Measurements from ENCODE around the gene STX18.
"Not testable (repeated sequence)": the region's sequence is repeated elsewhere in the genome, so short reads cannot be mapped to it uniquely, and the experiment has no call there.

Gene STX18

DNA sequence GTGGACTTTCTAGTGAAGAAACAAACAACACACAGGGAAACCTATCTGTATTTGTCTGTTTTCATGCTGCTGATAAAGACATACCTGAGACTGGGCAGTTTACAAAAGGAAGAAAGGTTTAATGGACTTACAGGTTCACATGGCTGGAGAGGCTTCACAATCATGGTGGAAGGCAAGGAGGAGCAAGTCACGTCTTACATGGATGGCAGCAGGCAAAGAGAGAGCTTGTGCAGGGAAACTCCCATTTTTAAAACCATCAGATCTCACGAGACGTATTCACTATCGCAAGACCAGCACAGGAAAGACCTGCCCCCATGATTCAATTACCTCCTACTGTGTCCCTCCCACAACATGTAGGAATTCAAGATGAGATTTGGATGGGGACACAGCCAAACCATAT lies 28.0 kb upstream of the STX18 start:
- H3K9me3 ChIP-seq (ENCODE audit: control extremely low read depth in 1 of 5, control insufficient read depth in 4 of 5, insufficient read depth in 2 of 5, low read depth in 1 of 5, low read length in 4 of 5); H3K4me3 ChIP-seq (ENCODE audit: control insufficient read depth in 1 of 7, extremely low read depth in 1 of 7, insufficient read depth in 4 of 7, low read depth in 2 of 7, low read length in 6 of 7); CTCF ChIA-PET; H3K4me1 ChIP-seq (ENCODE audit: control extremely low read depth in 1 of 4, control insufficient read depth in 4 of 4, insufficient read depth in 4 of 4, low read length in 3 of 4); H3K27me3 ChIP-seq (replicated peaks in 2 of 5; ENCODE audit: control insufficient read depth in 4 of 5, insufficient read depth in 5 of 5, low read length in 4 of 5); H3K27ac ChIP-seq (ENCODE audit: insufficient read depth in 1 of 2, low read depth in 1 of 2, low read length in 2 of 2, poor library complexity in 1 of 2, severe bottlenecking in 2 of 2); DNase-seq; H3K36me3 ChIP-seq (ENCODE audit: control insufficient read depth in 4 of 4, insufficient read depth in 4 of 4, low read length in 3 of 4): not testable (repeated sequence)
- WGBS (ENCODE audit: insufficient coverage): no CpG with 5 or more reads among the region's 4 CpGs
- POLR2A ChIA-PET: interaction anchor here (0.6 kb wide), 1 partner anchor 29 kb away, joined by 3 read pairs; no protein-coding TSS in a partner anchor

DNA sequence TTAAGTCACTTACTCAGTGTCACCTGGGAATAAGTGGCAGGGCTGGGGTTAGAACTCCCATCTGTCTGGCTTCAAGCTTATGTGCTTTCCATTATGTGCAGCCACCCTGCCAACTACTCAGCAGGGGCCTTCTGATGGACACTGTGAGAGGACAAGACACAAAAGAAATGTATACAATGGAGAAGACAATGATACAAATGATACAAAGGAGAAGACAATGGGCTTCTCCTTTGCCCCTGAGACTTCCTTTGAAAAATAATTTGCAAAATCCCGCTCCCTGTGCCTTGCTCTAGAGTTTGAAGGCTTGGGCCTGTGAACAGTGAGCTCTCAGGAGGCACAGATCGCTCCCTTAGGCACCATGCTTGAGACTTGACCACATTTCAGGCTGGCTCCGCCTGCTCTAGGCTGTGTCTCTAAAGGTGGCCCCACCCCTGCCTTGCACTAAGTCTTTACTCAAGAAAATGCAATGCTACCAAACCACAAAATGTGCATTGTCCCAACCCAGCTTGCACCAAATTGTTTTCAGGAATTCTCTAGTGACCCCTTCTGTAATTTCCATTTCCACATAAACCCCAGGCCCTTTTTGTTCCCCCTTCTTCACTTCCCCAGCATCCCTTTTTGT lies 27.1 kb upstream of the STX18 start:
- H3K9me3 ChIP-seq (ENCODE audit: control extremely low read depth in 1 of 5, control insufficient read depth in 4 of 5, insufficient read depth in 2 of 5, low read depth in 1 of 5, low read length in 4 of 5): peaks cover 0 to 3% (median 0%) of the 10 kb centered on the region in 5 experiments
- H3K27ac ChIP-seq (ENCODE audit: insufficient read depth in 1 of 2, low read depth in 1 of 2, low read length in 2 of 2, poor library complexity in 1 of 2, severe bottlenecking in 2 of 2): no peak overlapping the region
- no peaks in the 10 kb centered on the region for H3K4me1 ChIP-seq (ENCODE audit: control extremely low read depth in 1 of 4, control insufficient read depth in 4 of 4, insufficient read depth in 4 of 4, low read length in 3 of 4)
- 97% methylated on average over 3 of the region's 3 CpGs for WGBS (ENCODE audit: insufficient coverage)
- POLR2A ChIA-PET: no interaction called here
- peaks cover 0 to 5% (median 2%) of the 10 kb centered on the region in 4 experiments for H3K36me3 ChIP-seq (ENCODE audit: control insufficient read depth in 4 of 4, insufficient read depth in 4 of 4, low read length in 3 of 4)
- no peak overlapping the region for H3K4me3 ChIP-seq (ENCODE audit: control insufficient read depth in 1 of 7, extremely low read depth in 1 of 7, insufficient read depth in 4 of 7, low read depth in 2 of 7, low read length in 6 of 7)
- peaks cover 0 to 2% (median 0%) of the 10 kb centered on the region in 5 experiments for H3K27me3 ChIP-seq (replicated peaks in 2 of 5; ENCODE audit: control insufficient read depth in 4 of 5, insufficient read depth in 5 of 5, low read length in 4 of 5)
- DNase-seq: no peak
- CTCF ChIA-PET: no interaction called here

DNA sequence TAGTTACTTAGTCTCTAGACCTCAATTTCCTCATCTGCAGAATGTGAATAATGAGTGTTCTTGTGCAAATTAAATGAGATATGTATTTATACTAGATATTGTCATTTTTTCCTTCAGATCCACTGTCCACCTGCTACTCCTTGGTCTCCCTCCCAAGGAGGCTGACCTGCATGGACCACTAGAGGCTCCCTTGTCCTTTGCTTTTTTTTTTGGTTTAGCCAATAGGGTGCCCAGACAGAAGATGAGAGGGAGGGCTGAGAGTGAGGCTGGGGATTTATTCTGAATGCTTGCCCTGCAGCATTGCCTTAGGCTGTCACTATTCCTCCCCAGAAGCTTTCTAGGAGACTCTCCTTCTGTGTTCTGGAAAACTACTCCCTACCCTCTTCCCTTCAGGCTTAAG lies 24.5 kb upstream of the STX18 start:
- H3K9me3 ChIP-seq (ENCODE audit: control extremely low read depth in 1 of 5, control insufficient read depth in 4 of 5, insufficient read depth in 2 of 5, low read depth in 1 of 5, low read length in 4 of 5); H3K27ac ChIP-seq (ENCODE audit: insufficient read depth in 1 of 2, low read depth in 1 of 2, low read length in 2 of 2, poor library complexity in 1 of 2, severe bottlenecking in 2 of 2); H3K4me1 ChIP-seq (ENCODE audit: control extremely low read depth in 1 of 4, control insufficient read depth in 4 of 4, insufficient read depth in 4 of 4, low read length in 3 of 4); H3K4me3 ChIP-seq (ENCODE audit: control insufficient read depth in 1 of 7, extremely low read depth in 1 of 7, insufficient read depth in 4 of 7, low read depth in 2 of 7, low read length in 6 of 7); CTCF ChIA-PET; POLR2A ChIA-PET; H3K36me3 ChIP-seq (ENCODE audit: control insufficient read depth in 4 of 4, insufficient read depth in 4 of 4, low read length in 3 of 4); DNase-seq; H3K27me3 ChIP-seq (replicated peaks in 2 of 5; ENCODE audit: control insufficient read depth in 4 of 5, insufficient read depth in 5 of 5, low read length in 4 of 5): not testable (repeated sequence)

DNA sequence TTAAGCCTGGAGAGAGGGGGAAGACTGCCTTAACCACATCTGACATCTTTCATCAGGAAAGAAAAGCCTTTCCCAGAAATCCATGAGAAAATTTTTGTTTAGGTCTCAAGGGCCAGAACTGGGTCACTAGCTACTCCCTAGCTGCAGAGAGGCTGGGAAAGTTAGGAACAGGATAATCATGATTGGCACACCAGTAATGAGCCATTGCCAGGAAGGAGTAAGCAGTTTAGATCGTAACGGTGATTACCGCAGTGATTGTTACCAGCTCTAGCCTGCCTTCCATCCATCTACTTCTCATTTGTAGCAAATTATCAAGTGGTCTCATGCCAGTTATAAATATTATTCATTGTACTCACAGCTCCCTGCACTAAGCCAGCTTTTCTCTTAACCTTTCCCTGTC lies 22.7 kb upstream of the STX18 start:
- POLR2A ChIA-PET: no interaction called here
- no peaks in the 10 kb centered on the region for H3K9me3 ChIP-seq (ENCODE audit: control extremely low read depth in 1 of 5, control insufficient read depth in 4 of 5, insufficient read depth in 2 of 5, low read depth in 1 of 5, low read length in 4 of 5)
- H3K27me3 ChIP-seq (replicated peaks in 2 of 5; ENCODE audit: control insufficient read depth in 4 of 5, insufficient read depth in 5 of 5, low read length in 4 of 5): no peaks in the 10 kb centered on the region
- WGBS (ENCODE audit: insufficient coverage): 100% methylated on average over 3 of the region's 3 CpGs
- no peak overlapping the region for H3K27ac ChIP-seq (ENCODE audit: insufficient read depth in 1 of 2, low read depth in 1 of 2, low read length in 2 of 2, poor library complexity in 1 of 2, severe bottlenecking in 2 of 2)
- peaks cover 0 to 5% (median 2%) of the 10 kb centered on the region in 4 experiments for H3K36me3 ChIP-seq (ENCODE audit: control insufficient read depth in 4 of 4, insufficient read depth in 4 of 4, low read length in 3 of 4)
- no peaks in the 10 kb centered on the region for H3K4me1 ChIP-seq (ENCODE audit: control extremely low read depth in 1 of 4, control insufficient read depth in 4 of 4, insufficient read depth in 4 of 4, low read length in 3 of 4)
- CTCF ChIA-PET: interaction anchor here (0.6 to 1.4 kb wide), 4 partner anchors 9 to 14 kb away, joined by 3 to 4 read pairs (median 3); no protein-coding TSS in a partner anchor
- DNase-seq: no peak
- no peak overlapping the region for H3K4me3 ChIP-seq (ENCODE audit: control insufficient read depth in 1 of 7, extremely low read depth in 1 of 7, insufficient read depth in 4 of 7, low read depth in 2 of 7, low read length in 6 of 7)

DNA sequence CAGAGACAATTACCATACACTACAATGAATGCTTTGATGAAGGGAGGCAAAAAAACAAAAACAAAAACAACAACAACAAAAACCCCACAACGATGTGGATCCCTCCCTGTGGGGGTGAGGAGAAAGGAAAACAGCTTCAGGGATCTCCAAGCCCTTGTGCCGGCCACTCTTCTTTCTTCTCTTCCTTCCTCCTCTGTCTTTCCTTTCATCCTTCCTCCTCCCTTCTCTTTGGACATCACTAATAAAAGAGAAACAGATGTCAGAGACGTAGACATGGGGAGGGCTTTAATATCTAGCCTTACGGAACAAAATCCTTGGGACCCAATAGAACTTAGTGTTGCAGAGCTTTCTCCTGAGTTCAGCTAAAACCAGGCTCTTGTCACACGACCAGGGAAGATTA lies 18.8 kb upstream of the STX18 start:
- CTCF ChIA-PET: no interaction called here
- H3K27ac ChIP-seq (ENCODE audit: insufficient read depth in 1 of 2, low read depth in 1 of 2, low read length in 2 of 2, poor library complexity in 1 of 2, severe bottlenecking in 2 of 2): no peak overlapping the region
- 93% methylated on average over 3 of the region's 5 CpGs for WGBS (ENCODE audit: insufficient coverage)
- no peaks in the 10 kb centered on the region for H3K9me3 ChIP-seq (ENCODE audit: control extremely low read depth in 1 of 5, control insufficient read depth in 4 of 5, insufficient read depth in 2 of 5, low read depth in 1 of 5, low read length in 4 of 5)
- H3K4me1 ChIP-seq (ENCODE audit: control extremely low read depth in 1 of 4, control insufficient read depth in 4 of 4, insufficient read depth in 4 of 4, low read length in 3 of 4): no peaks in the 10 kb centered on the region
- POLR2A ChIA-PET: no interaction called here
- H3K4me3 ChIP-seq (ENCODE audit: control insufficient read depth in 1 of 7, extremely low read depth in 1 of 7, insufficient read depth in 4 of 7, low read depth in 2 of 7, low read length in 6 of 7): no peak overlapping the region
- H3K27me3 ChIP-seq (replicated peaks in 2 of 5; ENCODE audit: control insufficient read depth in 4 of 5, insufficient read depth in 5 of 5, low read length in 4 of 5): no peaks in the 10 kb centered on the region
- H3K36me3 ChIP-seq (ENCODE audit: control insufficient read depth in 4 of 4, insufficient read depth in 4 of 4, low read length in 3 of 4): peaks cover 0 to 5% (median 2%) of the 10 kb centered on the region in 4 experiments
- no peak for DNase-seq

DNA sequence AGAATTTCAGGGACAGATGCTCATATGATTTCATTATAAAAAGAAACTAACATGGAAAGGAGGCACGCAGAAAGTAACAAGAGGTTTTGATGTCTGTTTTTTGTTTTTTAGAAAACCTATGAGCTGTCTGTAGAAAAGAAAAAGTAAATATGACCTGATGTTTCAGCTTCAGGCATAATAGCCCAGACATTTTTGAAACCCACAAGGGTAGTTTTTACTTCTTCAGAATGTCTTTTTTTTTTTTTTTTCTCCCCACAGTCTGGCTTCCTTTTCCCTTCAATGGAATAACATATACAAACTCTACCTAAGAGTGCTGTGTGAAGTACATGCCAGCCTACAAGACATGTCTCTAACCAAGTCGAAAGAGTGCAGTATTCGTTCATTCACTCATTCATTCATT lies 18.3 kb upstream of the STX18 start:
- Histone ChIP-seq H3K36me3 (ENCODE audit: control insufficient read depth in 4 of 4, insufficient read depth in 4 of 4, low read length in 3 of 4) (peaks cover 0 to 3% (median 1%) of the 10 kb centered on the region in 4 experiments), H3K27ac (ENCODE audit: insufficient read depth in 1 of 2, low read depth in 1 of 2, low read length in 2 of 2, poor library complexity in 1 of 2, severe bottlenecking in 2 of 2) (no peak overlapping the region), H3K27me3 (replicated peaks in 2 of 5; ENCODE audit: control insufficient read depth in 4 of 5, insufficient read depth in 5 of 5, low read length in 4 of 5) (no peaks in the 10 kb centered on the region), H3K4me3 (ENCODE audit: control insufficient read depth in 1 of 7, extremely low read depth in 1 of 7, insufficient read depth in 4 of 7, low read depth in 2 of 7, low read length in 6 of 7) (no peak overlapping the region), H3K4me1 (ENCODE audit: control extremely low read depth in 1 of 4, control insufficient read depth in 4 of 4, insufficient read depth in 4 of 4, low read length in 3 of 4) (no peaks in the 10 kb centered on the region), H3K9me3 (ENCODE audit: control extremely low read depth in 1 of 5, control insufficient read depth in 4 of 5, insufficient read depth in 2 of 5, low read depth in 1 of 5, low read length in 4 of 5) (no peaks in the 10 kb centered on the region)
- POLR2A ChIA-PET: no interaction called here
- no peak for DNase-seq
- CTCF ChIA-PET: interaction anchor here (1.1 kb wide), 1 partner anchor 78 kb away, joined by 3 read pairs; no protein-coding TSS in a partner anchor
- no CpG with 5 or more reads among the region's 3 CpGs for WGBS (ENCODE audit: insufficient coverage)

DNA sequence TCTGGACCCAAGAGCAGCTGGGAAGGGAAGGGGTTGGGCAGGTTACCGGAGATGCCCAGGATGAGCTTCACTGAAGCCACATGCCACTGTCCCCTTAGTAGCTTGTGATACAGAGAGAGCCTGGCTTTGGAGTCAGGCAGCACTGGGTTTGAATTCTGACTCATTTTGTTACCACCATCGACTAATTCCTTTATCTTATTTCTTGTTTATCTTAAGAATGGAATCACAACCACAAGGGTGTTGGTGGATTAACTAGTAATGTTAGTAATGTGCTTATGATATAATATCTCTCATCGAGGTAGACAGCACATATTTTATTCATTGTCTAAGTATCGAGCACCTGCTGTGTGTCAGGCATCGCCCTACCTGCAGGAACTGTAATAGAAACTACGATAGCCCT lies 17.7 kb upstream of the STX18 start:
- Histone ChIP-seq H3K4me3 (ENCODE audit: control insufficient read depth in 1 of 7, extremely low read depth in 1 of 7, insufficient read depth in 4 of 7, low read depth in 2 of 7, low read length in 6 of 7) (no peak overlapping the region), H3K27ac (ENCODE audit: insufficient read depth in 1 of 2, low read depth in 1 of 2, low read length in 2 of 2, poor library complexity in 1 of 2, severe bottlenecking in 2 of 2) (no peak overlapping the region), H3K9me3 (ENCODE audit: control extremely low read depth in 1 of 5, control insufficient read depth in 4 of 5, insufficient read depth in 2 of 5, low read depth in 1 of 5, low read length in 4 of 5) (no peaks in the 10 kb centered on the region), H3K36me3 (ENCODE audit: control insufficient read depth in 4 of 4, insufficient read depth in 4 of 4, low read length in 3 of 4) (no peaks in the 10 kb centered on the region), H3K4me1 (ENCODE audit: control extremely low read depth in 1 of 4, control insufficient read depth in 4 of 4, insufficient read depth in 4 of 4, low read length in 3 of 4) (no peaks in the 10 kb centered on the region), H3K27me3 (replicated peaks in 2 of 5; ENCODE audit: control insufficient read depth in 4 of 5, insufficient read depth in 5 of 5, low read length in 4 of 5) (no peaks in the 10 kb centered on the region)
- no peak for DNase-seq
- ChIA-PET POLR2A (no interaction called here), CTCF (interaction anchor here (1.1 kb wide), 1 partner anchor 78 kb away, joined by 3 read pairs; no protein-coding TSS in a partner anchor)
- WGBS (ENCODE audit: insufficient coverage): 100% methylated on average over 1 of the region's 6 CpGs
